Stimulated activated CD8-positive, alpha-beta memory T cell treated with anti-CD3 and anti-CD28 coated beads, Interleukin-4, amount 100 ng/mL, for 1 hour (primary cell): ENCODE measurements around the gene EZH2.

Source experiments
- DNase-seq, 2 donors: peaks; one replicate each; pipeline ENCODE4 v3.0.0-alpha.2; 2020; ENCODE audit warnings: low read depth in 2 of 2, low spot score in 1 of 2

The EZH2 gene

GRCh38 chr7:148811892-148812291 is 72.2 kb downstream of the EZH2 start:
- no peak for DNase-seq

- DNase-seq = no peak
These were observed 74.2 kb downstream of the EZH2 start for GRCh38 chr7:148809856-148810255.

- DNase-seq = no peak
These were observed 76.7 kb downstream of the EZH2 start for GRCh38 chr7:148807436-148807835.

- DNase-seq = no peak
These were observed 77.9 kb downstream of the EZH2 start for GRCh38 chr7:148806187-148806586.

GRCh38 chr7:148804343-148805235 is 79.5 kb downstream of the EZH2 start:
- DNase-seq = no peak

GRCh38 chr7:148803094-148803493 is 81.0 kb downstream of the EZH2 start:
- DNase-seq = no peak

GRCh38 chr7:148802101-148802493 is 82.0 kb downstream of the EZH2 start:
- no peak for DNase-seq

GRCh38 chr7:148800677-148801076 is 83.4 kb downstream of the EZH2 start:
- no peak for DNase-seq

- no peak for DNase-seq
These were observed 84.1 kb downstream of the EZH2 start for GRCh38 chr7:148799893-148800555.

GRCh38 chr7:148796841-148797240 is 87.2 kb downstream of the EZH2 start:
- DNase-seq = no peak

GRCh38 chr7:148794476-148794875 is 89.6 kb downstream of the EZH2 start:
- no peak for DNase-seq

GRCh38 chr7:148793590-148793989 is 90.5 kb downstream of the EZH2 start:
- DNase-seq = no peak

- DNase-seq = no peak
These were observed 92.5 kb downstream of the EZH2 start for GRCh38 chr7:148791546-148791945.

- DNase-seq = no peak
These were observed 93.2 kb downstream of the EZH2 start for GRCh38 chr7:148790850-148791249.

GRCh38 chr7:148790131-148790726 is 93.9 kb downstream of the EZH2 start:
- DNase-seq = no peak

- DNase-seq = no peak
These were observed 94.9 kb downstream of the EZH2 start for GRCh38 chr7:148789220-148789619.

- DNase-seq = no peak
These were observed 96.4 kb downstream of the EZH2 start for GRCh38 chr7:148787571-148788295.

- DNase-seq = no peak
These were observed 100.1 kb downstream of the EZH2 start for GRCh38 chr7:148783801-148784527.

GRCh38 chr7:148782757-148783456 is 101.2 kb downstream of the EZH2 start:
- DNase-seq = no peak

- DNase-seq = no peak
These were observed 109.6 kb downstream of the EZH2 start for GRCh38 chr7:148774471-148774870.
